Spleen (tissue), 11 donors: Measurements from ENCODE around the gene TNN. TPM values are rescaled to one million over a fixed set of nuclear protein-coding genes. Genes with fewer than 3 reads are reported as not detected.

Experiments used
- DNase-seq: peaks from one replicate; pipeline ENCODE4 v3.0.0-alpha.2; 2020
- H3K27ac ChIP-seq, 8 donors: fragments of 200-600 bp; sonication (generic) in 7 of 8; 1 replicate in 4 of 8; 2 replicates in 4 of 8; pipeline versions ENCODE4 v1.5.0 to v1.8.0; 2016 to 2021; ENCODE audit warnings: inconsistent platforms in 4 of 8, mild to moderate bottlenecking in 4 of 8, moderate library complexity in 1 of 8
- H3K27me3 ChIP-seq, 7 donors: fragments of 200-600 bp; sonication (generic) in 6 of 7; replicated peaks in 1 of 7; 1 replicate in 4 of 7; 2 replicates in 3 of 7; pipeline versions ENCODE4 v1.5.0 to v1.8.0; 2016 to 2021; ENCODE audit warnings: inconsistent platforms in 3 of 7, mild to moderate bottlenecking in 1 of 7
- H3K36me3 ChIP-seq, 6 donors: fragments of 200-600 bp; sonication (generic) in 5 of 6; 1 replicate in 4 of 6; 2 replicates in 2 of 6; pipeline versions ENCODE4 v1.5.0 to v1.8.0; 2016 to 2021; ENCODE audit warnings: inconsistent platforms in 2 of 6
- H3K4me1 ChIP-seq, 6 donors: fragments of 200-600 bp; sonication (generic) in 5 of 6; 1 replicate in 3 of 6; 2 replicates in 3 of 6; pipeline versions ENCODE4 v1.5.0 to v1.8.0; 2016 to 2021; ENCODE audit warnings: inconsistent platforms in 3 of 6
- H3K4me3 ChIP-seq, 8 donors: fragments of 200-600 bp; sonication (generic) in 7 of 8; 1 replicate in 4 of 8; 2 replicates in 4 of 8; pipeline versions ENCODE4 v1.5.0 to v1.8.0; 2016 to 2021; ENCODE audit warnings: inconsistent platforms in 4 of 8, mild to moderate bottlenecking in 4 of 8, moderate library complexity in 2 of 8
- H3K9me3 ChIP-seq, 8 donors: fragments of 200-600 bp; sonication (generic) in 7 of 8; 1 replicate in 4 of 8; 2 replicates in 4 of 8; pipeline versions ENCODE4 v1.5.0 to v1.8.0; 2016 to 2021; ENCODE audit warnings: inconsistent platforms in 4 of 8
- POLR2A ChIP-seq, 3 donors: fragments of 450-650 bp; IDR thresholded peaks; one replicate each; pipeline ENCODE4 v1.5.1; 2017; ENCODE audit warnings: antibody characterized with exemption in 3 of 3, mild to moderate bottlenecking in 1 of 3
- POLR2AphosphoS5 ChIP-seq, 3 donors: sonication (generic); formaldehyde crosslinking; IDR thresholded peaks; one replicate each; pipeline ENCODE4 v1.5.1; 2017; ENCODE audit warnings: antibody characterized with exemption in 3 of 3
- WGBS, 5 donors: extraction: QIAGEN DNeasy Blood & Tissue Kit in 3 of 5; methylation state at CpG; one replicate each; pipeline versions ENCODE4 v1.1.5 to v1.1.7; 2013 to 2018; 5-methylcytosine and 5-hydroxymethylcytosine counted together
- intact Hi-C: fragments of 100-400 bp; cut with DNase I; formaldehyde crosslinking; loops from one replicate; pipeline ENCODE4 v1.15.0; 2023; ENCODE audit warnings: low total_unique reads
- polyA plus RNA-seq, 3 donors: library from polyadenylated mRNA; stranded (reverse); fragments of 200-250 nt; gene quantifications; one replicate each; pipeline ENCODE4 v1.2.1, GENCODE V29; 2013
- total RNA-seq, 7 donors: library from RNA; depleted of rRNA in 3 of 7; stranded (reverse); fragments of >200 nt in 3 of 7; fragmentation: NEBNext Ultra II Directional in 4 of 7; extraction: Animal tissue kit (Norgen Biotek cat#: 25700) in 4 of 7; gene quantifications; one replicate each; pipeline versions ENCODE4 v1.1.0 to v1.2.1, GENCODE V29; 2016 to 2021
- TF ChIP-seq, protein P1 (sequence below), 11 experiments: fragments of 200-600 bp in 7 of 11; fragments of 450-650 bp in 4 of 11; sonication (generic) in 4 of 11; IDR thresholded peaks in 8 of 11; conservative IDR thresholded peaks in 3 of 11; 1 replicate in 7 of 11; 2 replicates in 4 of 11; pipeline versions ENCODE4 v1.4.0 to v1.8.0; 2016 to 2021; ENCODE audit warnings: antibody characterized with exemption in 11 of 11, inconsistent platforms in 4 of 11, mild to moderate bottlenecking in 1 of 11
- donor health status: healthy with polysubstance abuse.
- donor health status: DM: no; HTN: no; CAD: no; lungs with moderate emphysema.
- donor health status: DM: no; HTN: no; CAD: no.
- donor health status: Bipolar disorder and iron deficiency.
- donor health status: healthy.
- donor health status: DM: no; HTN: no; CAD: no.
- donor health status: DM: yes; HTN: yes; CAD: no.

The TNN gene
- total and polyA plus RNA-seq, 10 donors, result 0.03 to 1.3 (median 0.37) TPM

DNA sequence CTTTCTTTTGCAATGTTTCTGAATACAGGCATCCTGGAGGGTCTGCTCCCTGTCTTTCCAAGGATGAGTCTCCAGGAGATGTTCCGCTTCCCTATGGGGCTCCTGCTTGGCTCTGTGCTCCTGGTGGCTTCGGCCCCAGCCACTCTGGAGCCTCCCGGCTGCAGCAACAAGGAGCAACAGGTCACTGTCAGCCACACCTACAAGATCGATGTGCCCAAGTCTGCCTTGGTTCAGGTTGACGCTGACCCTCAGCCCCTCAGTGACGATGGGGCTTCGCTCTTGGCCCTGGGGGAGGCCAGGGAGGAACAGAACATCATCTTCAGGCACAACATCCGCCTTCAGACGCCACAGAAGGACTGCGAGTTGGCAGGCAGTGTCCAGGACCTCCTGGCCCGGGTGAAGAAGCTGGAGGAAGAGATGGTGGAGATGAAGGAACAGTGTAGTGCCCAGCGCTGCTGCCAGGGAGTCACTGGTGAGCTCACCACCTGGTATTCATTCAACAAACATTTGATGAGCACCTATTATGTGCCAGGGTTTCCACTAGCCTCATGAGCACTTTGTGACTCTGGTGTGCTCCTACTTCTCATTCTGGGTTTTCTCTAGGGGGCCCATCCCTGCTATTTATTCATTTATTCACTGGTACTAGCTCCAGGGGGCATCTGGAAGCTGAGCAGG is 9.9 kb downstream of the TNN start:
- Histone ChIP-seq H3K36me3 (no peaks in the 10 kb centered on the region), H3K4me1 (peaks cover 0 to 8% (median 2%) of the 10 kb centered on the region in 6 donors), H3K9me3 (no peaks in the 10 kb centered on the region), H3K4me3 (no peak overlapping the region), H3K27me3 (peaks cover 0 to 21% (median 0%) of the 10 kb centered on the region in 7 donors), H3K27ac (no peak overlapping the region)
- TF ChIP-seq POLR2AphosphoS5 (IDR thresholded peaks at IDR 0.05) (no peak), POLR2A (IDR thresholded peaks at IDR 0.05) (no peak)
- TF ChIP-seq, protein P1, sequence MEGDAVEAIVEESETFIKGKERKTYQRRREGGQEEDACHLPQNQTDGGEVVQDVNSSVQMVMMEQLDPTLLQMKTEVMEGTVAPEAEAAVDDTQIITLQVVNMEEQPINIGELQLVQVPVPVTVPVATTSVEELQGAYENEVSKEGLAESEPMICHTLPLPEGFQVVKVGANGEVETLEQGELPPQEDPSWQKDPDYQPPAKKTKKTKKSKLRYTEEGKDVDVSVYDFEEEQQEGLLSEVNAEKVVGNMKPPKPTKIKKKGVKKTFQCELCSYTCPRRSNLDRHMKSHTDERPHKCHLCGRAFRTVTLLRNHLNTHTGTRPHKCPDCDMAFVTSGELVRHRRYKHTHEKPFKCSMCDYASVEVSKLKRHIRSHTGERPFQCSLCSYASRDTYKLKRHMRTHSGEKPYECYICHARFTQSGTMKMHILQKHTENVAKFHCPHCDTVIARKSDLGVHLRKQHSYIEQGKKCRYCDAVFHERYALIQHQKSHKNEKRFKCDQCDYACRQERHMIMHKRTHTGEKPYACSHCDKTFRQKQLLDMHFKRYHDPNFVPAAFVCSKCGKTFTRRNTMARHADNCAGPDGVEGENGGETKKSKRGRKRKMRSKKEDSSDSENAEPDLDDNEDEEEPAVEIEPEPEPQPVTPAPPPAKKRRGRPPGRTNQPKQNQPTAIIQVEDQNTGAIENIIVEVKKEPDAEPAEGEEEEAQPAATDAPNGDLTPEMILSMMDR (IDR thresholded peaks at IDR 0.05 in 8 of 11, conservative IDR thresholded peaks at IDR 0.05 in 3 of 11), result no peak
- no peak for DNase-seq
- WGBS, 5 donors, result 81 to 93% (median 86%) methylated on average over 12 of the region's 12 CpGs
- intact Hi-C loops, result no loop called here

DNA sequence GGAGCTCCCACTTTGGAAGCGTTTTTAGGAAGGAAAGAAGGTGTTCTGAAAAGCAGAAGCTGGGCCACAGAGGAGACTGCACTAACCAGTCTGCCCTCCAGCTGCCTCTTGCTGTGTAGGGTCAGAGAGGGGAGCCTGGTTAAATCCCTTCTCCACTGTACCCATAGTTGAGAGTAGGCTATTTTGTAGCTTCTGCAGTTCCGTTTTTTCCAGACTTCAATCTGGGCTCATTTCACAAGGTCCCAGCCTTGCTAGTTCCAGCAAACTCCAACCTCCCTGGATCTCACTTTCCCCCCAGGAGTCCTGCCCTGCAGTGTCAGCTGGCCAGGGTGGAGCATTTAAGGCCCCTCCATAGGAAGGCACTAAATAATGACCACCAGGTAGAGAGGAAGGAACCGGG is 11.0 kb downstream of the TNN start:
- no peaks in the 10 kb centered on the region for H3K9me3 ChIP-seq
- TF ChIP-seq POLR2A (IDR thresholded peaks at IDR 0.05), result no peak
- no peak for TF ChIP-seq POLR2AphosphoS5 (IDR thresholded peaks at IDR 0.05)
- no peak overlapping the region for H3K27ac ChIP-seq
- intact Hi-C loops, result no loop called here
- no peak for DNase-seq
- 50 to 82% (median 70%) methylated on average over 3 of the region's 3 CpGs for WGBS, 5 donors
- peaks cover 0 to 12% (median 0%) of the 10 kb centered on the region in 7 donors for H3K27me3 ChIP-seq
- H3K4me3 ChIP-seq, result no peak overlapping the region
- H3K36me3 ChIP-seq, result no peaks in the 10 kb centered on the region
- H3K4me1 ChIP-seq, result no peaks in the 10 kb centered on the region

DNA sequence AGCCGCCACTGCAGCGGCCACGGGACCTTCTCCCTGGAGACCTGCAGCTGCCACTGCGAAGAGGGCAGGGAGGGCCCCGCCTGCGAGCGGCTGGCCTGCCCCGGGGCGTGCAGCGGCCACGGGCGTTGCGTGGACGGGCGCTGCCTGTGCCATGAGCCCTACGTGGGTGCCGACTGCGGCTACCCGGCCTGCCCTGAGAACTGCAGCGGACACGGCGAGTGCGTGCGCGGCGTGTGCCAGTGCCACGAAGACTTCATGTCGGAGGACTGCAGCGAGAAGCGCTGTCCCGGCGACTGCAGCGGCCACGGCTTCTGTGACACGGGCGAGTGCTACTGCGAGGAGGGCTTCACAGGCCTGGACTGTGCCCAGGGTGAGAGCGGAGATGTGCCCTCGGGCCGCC is 11.7 kb downstream of the TNN start:
- intact Hi-C loops, result no loop called here
- TF ChIP-seq POLR2AphosphoS5 (IDR thresholded peaks at IDR 0.05), result no peak
- no peak for TF ChIP-seq POLR2A (IDR thresholded peaks at IDR 0.05)
- TF ChIP-seq, protein P1 (IDR thresholded peaks at IDR 0.05 in 8 of 11, conservative IDR thresholded peaks at IDR 0.05 in 3 of 11), result no peak
- no peak overlapping the region for H3K4me3 ChIP-seq
- WGBS, 5 donors, result 83 to 97% (median 97%) methylated on average over 18 to 40 of the region's 40 CpGs
- no peak overlapping the region for H3K27ac ChIP-seq
- no peak for DNase-seq
- H3K27me3 ChIP-seq, result peaks cover 0 to 5% (median 0%) of the 10 kb centered on the region in 7 donors
- H3K36me3 ChIP-seq, result no peaks in the 10 kb centered on the region
- H3K9me3 ChIP-seq, result no peaks in the 10 kb centered on the region
- no peaks in the 10 kb centered on the region for H3K4me1 ChIP-seq

DNA sequence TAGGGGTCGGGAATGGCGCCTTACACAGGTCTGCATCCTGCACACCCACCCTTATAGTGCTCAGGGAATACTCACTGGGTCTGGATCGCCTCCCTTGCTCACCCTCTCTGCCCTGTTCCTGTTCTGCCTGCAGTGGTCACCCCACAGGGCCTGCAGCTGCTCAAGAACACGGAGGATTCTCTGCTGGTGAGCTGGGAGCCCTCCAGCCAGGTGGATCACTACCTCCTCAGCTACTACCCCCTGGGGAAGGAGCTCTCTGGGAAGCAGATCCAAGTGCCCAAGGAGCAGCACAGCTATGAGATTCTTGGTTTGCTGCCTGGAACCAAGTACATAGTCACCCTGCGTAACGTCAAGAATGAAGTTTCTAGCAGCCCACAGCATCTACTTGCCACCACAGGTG is 12.4 kb downstream of the TNN start:
- no peak for TF ChIP-seq POLR2A (IDR thresholded peaks at IDR 0.05)
- TF ChIP-seq, protein P1 (IDR thresholded peaks at IDR 0.05 in 8 of 11, conservative IDR thresholded peaks at IDR 0.05 in 3 of 11), result no peak
- TF ChIP-seq POLR2AphosphoS5 (IDR thresholded peaks at IDR 0.05), result no peak
- H3K4me1 ChIP-seq, result no peaks in the 10 kb centered on the region
- H3K27ac ChIP-seq, result no peak overlapping the region
- no peak overlapping the region for H3K4me3 ChIP-seq
- H3K9me3 ChIP-seq, result no peaks in the 10 kb centered on the region
- intact Hi-C loops, result no loop called here
- no peak for DNase-seq
- WGBS, 5 donors, result 78 to 82% (median 80%) methylated on average over 6 of the region's 6 CpGs
- H3K27me3 ChIP-seq, result no peaks in the 10 kb centered on the region
- H3K36me3 ChIP-seq, result no peaks in the 10 kb centered on the region
